AG08396 (cell line): ENCODE data around the gene TRAF3IP3.

ENCODE experiments used
- DNase-seq: peaks from one replicate; pipeline ENCODE4 v3.0.0; 2012; ENCODE audit warnings: low spot score, mixed read lengths

The TRAF3IP3 gene

DNA sequence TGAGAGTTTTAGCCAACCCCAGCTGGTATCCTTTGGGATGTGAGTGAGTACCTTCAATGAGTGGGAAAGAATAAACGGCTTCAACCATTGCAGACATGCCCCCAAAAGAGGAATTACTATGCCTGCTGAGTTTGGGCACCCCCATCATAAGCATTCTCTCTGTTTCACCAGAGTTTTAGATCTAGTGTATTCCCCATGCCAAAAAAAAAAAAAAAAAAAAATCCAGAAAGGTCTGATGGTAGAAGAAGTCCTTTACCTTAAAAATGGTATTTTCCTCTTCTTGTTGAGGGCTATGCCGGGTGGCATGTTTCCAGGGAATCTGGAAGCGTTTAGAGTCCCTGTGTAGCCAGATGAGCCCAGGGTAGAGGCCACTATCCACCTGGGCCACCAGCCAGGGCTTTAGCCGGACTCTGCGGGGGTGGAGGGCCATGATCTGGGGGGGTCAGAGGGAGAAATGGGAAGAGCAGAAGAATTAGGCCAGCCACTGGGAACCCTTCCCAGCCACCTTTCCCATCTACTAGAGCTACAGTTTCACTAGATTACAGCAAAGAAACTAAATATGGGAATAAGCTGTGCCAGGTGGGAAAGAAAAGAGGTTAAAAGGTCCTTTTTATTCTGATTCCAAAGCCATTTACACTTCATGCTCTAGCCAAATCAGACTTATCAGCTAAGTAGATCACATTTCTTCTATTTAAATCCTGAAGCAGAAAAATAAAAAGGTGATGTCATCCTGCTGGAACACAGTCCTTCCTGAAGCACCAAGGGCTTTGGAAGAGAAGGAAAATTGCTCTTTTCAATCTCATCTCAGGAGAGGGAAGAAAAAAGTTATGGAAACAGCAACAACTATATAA, 45.4 kb downstream of the TRAF3IP3 start:
- no peak for DNase-seq

- no peak for DNase-seq
Observed at GRCh38 chr1:209802117-209802779, 46.4 kb downstream of the TRAF3IP3 start.

DNA sequence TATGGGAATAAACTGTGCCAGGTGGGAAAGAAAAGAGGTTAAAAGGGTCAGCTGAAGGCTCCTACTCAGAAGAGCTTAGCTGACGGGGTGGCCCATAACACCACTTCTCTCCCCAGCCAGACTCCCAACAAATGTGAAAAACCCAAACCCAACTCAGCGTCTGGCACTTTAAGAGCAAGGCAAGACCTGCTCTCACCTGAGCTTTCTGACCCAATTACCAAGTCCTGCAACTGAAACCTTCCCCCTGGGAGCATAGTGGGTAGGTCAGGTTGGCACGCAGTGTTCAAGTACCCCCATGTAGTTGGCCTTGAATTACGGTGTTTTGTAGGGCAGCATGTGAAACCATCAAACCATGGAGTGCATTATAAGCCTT, 46.9 kb downstream of the TRAF3IP3 start:
- no peak for DNase-seq

DNA sequence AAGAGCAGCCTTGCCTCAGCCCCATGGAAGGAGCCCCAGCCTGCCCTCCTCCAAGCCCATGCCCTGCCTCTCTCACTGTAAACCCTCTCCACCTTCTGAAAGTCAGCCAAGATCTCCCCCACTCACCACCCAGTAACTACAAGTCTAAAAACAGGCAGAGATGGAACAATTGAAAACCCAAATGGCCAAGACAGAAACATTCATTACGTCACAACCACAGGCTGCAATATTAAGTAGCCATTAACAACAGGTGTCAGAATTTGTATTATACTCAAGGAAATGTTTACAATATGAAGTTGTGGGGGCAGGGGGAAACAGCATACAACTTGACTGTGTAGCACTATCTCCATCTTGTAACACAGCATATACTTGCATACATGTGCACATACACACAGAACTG, 47.7 kb downstream of the TRAF3IP3 start:
- no peak for DNase-seq

- no peak for DNase-seq
Observed at GRCh38 chr1:209805341-209805781, 49.5 kb downstream of the TRAF3IP3 start.

DNA sequence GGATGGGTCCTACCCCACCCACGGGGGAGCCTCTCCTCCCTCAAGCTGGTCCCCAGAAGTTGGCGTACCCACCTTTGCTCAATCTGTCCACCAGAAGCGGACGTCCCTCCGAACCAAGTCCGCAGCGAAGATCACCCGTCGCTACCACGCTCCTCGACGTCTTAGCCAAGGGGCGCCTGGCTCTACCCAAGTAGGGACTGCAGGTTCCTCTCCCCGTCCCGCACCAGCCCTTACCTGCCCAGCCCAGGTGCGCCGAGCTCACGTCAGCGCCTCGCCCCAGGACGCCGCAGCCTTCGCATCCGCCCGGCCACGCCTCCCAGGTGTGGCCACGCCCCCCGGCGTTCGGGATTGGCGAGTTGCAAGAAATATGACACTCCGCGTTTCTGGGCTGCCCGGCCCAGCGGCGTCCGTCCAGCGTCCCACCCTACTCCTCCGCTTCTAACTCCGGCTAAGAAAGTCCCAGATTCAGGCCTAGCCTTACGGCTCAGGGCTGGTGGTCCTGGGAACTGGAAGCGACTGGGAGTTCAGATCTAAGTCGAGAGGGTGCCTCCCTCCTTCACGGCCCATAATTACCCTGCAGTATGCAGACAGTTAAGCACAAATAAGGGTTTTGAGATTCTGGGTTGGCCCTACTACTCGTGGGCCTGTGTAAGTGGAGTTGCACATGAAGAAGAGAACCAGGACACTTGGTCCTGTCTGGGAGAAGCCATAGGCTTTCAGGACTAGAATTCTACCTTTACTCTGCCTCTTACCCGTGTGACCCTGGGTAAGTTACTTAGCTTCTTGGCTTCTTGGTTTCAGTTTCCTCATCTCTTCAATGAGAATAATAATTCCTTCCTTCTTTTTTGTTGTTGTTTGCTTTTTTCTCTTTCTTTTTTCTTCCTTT, 50.3 kb downstream of the TRAF3IP3 start, which contains the start of gene IRF6:
IRF6 (minus strand) TSS at position 268 of the 886 bp plus-strand sequence. CDS start 4,729 bp downstream, outside the sequence.
- peak; percentile 55 for DNase-seq

DNA sequence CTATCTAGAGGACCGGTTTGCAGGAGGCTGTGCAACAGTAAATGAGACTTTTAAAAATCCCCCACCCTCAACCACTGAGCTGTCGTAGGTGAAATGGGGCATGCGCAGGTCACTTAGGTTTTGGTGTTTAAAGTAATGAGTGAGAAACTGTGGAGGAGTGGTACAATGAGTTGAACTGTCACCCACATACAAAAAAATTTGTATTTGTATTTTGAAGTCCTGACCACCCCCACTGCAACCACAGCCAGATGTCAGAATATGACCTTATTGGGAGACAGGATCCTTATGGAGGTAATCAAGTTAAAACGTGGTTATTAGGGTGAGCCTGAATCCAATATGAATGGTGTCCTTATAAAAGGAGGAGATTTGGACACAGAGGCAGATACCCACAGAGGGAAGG, 51.7 kb downstream of the TRAF3IP3 start:
- DNase-seq: no peak

DNA sequence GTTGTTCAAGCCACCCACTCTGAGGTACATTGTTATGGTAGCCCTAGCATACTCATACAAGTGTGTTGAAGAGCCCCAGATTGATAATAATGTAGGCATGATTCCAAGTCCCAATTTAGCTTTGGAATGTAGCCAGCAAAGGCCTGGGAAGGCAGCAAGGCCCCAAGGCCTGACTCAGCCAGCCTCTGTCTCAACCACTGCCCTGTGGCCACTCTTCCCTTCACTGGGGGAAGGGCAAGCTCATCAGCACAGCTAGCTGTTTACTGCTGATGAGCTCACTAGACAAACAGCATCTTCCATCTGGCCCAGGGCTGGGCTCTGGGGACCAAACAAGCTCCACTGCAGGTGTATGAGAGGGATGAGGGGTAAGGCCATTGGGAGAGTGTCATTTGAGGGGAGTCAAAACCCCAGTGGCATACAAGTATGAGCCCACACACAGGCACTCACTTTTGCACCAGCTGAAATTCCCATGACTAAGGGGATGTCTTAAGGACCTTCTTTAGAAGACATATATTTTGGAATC, 52.3 kb downstream of the TRAF3IP3 start:
- peak; percentile 90 for DNase-seq

DNA sequence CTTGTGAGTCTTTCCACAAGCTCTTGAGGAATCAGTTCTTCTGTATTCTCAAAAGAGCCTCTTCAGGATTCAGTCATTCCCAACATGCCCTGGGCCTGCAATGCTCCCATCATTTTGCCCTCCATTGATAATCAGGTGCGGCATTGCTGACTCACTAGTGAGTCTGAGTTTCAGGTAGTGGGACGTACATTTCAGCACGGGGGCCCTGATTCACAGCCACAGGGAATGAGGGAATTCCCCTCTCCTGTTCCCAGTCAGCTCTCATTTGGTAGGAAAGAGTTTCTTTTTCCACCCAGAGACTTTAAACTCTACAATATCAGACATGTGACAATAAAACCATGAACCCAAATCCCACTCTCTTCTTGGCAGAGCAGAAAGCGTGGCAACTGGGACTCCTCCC, 53.8 kb downstream of the TRAF3IP3 start:
- no peak for DNase-seq

- DNase-seq: no peak
Observed at GRCh38 chr1:209810783-209811182, 54.9 kb downstream of the TRAF3IP3 start.

GRCh38 chr1:209813902-209814301, 58.0 kb downstream of the TRAF3IP3 start:
- no peak for DNase-seq

DNA sequence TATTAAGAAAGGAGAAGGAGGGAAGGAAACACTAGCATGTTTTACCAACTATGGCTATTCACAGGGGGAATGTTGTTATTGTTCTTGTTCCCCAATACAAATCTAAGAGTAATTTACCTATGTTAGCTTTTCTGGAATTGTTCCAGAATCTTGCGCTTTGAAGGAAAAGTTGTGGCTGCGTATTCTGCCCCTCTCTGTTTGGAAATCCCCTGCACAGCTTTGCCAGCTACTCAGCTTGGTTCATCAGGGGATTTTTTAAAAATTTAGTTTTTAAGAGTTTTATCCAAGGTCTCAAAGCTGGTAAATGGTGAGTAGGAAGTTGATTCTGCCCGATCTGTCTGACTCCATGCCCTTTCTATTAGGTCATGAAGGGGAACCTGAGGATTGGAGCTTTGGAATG, 59.6 kb downstream of the TRAF3IP3 start:
- DNase-seq: no peak

- no peak for DNase-seq
Observed at GRCh38 chr1:209815931-209816341, 60.1 kb downstream of the TRAF3IP3 start.

DNA sequence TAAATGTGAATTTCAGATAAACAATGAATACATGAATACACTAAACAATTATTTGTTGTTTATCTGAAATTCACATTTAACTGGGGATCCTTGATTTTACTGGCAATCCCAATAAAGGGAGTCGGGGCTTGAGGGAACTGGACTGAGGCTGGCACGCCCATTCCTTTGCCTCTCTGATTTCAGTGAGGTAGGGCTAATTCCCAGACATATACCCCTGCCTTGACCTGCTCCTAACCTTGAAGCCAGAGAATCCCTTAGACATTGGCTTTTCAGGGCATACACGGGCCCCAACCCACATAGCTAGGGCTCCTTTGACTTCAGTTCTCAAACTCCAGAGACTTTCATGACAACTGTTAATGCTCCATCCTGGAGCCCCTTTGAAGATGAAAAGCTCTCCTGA, 61.1 kb downstream of the TRAF3IP3 start:
- no peak for DNase-seq

- no peak for DNase-seq
Observed at GRCh38 chr1:209817691-209818090, 61.8 kb downstream of the TRAF3IP3 start.

DNA sequence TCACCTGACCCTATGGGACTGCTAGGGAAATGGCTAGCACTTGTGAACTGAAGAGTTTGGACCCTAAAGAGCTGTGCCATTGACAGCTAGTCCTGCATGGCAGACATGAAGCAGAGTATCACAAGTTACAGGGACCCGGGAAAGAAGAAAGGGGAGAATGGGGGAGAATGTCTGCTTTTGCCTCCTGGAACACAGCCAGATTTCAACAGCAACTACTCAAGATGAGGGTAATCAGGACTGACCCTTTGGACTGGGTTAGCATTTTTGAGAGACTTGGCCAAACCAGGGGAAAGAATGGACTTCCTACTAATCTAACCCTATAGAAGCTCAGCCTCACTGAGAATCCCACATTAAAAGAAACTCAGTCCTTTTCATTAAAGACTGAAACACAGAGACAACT, 63.2 kb downstream of the TRAF3IP3 start:
- no peak for DNase-seq

DNA sequence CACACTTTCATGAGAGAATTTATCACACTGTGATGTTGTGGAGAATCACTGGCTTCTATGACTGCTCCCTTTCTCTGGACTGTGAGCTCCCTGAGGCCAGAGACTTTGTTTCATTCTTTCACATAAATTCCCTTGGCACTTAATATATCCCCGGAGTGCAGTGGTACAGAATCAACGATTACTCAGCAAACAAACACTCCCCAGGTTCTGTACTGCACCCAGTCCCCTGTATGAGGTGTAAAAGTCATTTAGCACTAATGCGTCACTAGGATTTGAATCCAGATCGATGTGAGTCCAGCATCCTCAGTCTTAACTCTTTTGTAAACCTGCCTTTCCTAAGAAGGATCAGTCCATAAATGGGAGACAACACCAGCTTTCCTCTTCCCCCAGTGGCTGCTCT, 65.1 kb downstream of the TRAF3IP3 start:
- DNase-seq: no peak

GRCh38 chr1:209822706-209823105, 66.9 kb downstream of the TRAF3IP3 start:
- no peak for DNase-seq

DNA sequence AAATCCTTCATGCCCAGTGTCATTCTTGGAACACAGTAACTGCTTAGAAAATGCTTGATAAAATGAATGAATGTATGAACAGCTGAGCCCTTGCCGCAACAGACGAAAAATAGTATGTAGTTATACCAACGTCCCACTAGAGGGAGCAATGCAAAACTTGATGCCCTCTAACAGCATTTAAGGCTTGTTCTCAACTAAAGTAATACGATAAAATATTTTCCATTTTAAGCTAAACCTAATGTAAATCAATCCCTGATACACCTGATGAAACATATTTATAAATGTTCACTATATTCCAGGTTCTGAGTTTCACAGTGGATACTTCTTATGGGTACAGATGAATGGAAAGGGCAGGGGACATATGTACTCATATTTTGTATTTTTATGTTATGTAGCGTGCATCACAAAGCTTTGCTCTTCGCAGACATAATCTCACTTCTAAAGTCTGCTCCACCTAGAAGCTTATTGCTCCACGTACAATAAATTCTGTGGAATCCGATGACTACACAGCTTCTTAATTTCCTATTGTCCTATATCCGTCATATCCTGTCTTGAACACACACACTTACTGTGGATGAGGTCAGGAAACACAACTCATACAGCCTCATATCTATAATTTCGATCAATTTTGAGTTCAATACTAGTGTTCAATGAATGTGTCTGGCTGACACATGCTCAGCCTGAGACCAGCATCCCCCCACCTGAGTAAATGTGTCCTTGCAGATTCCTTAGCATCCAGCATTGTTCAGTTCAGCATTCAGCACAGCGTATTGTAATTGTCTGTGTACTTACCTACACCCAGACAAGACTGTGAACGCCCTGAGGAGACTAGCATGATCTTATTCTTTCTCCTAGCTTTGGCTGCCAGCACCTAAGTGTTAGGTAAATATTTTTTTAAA, 67.5 kb downstream of the TRAF3IP3 start:
- peak; percentile 57 for DNase-seq

DNA sequence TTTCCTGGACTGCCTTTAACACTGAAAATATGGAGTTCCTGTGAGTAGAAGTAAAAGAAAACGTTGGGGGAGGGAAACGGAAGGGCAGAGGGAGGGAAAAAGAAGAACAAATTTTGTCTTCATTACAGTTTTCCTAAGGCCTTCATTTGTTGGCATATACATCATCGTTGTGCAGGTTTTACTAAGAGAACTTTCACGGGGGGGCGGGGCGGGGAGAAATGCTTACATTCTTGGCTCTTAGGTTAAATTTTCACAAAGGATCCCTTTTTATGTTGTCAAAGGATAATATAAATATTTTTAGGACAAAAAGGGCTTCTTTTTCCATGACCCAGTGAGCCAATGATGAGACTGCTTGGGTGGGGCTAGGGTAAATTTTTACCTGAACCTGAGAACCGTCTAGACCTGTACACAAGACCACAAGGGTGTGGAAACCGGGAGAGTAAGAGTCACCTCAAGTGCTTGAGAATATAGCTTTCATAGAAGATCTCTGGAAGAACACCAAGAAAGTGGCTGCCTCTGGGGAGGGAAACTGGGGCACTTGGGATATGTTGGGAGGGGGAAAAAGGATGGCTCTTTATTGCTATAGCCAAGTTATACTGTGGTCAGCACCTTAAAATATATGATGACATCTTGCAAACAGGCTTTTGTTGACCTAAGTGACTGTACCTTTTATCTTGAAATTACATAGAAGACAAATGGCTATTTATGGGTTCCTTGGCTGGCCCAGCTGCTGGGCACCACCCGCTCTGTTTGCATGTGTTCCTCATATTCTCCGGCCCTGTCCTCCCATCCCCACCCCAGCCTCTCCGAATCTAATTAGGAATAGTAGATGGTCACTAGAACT, 70.0 kb downstream of the TRAF3IP3 start:
- no peak for DNase-seq
